WTC11 (cell line): ENCODE results near the gene ABCB8. TPM values are rescaled to one million over a fixed set of nuclear protein-coding genes. Genes with fewer than 3 reads are reported as not detected.

ENCODE experiments used
- ATAC-seq: fragments of 200-7000 bp; cut with Tn5 transposase; 2 replicates; pipeline ENCODE4 v1.10.0; 2021; ENCODE audit warnings: mild to moderate bottlenecking, moderate library complexity
- CTCF ChIA-PET: fragments of 300-600 bp; sonication (Branson Sonifier 250); formaldehyde crosslinking; loops from one replicate; lab custom pipeline; 2021; ENCODE audit warnings: antibody characterized with exemption; lab: Charles Lee
- POLR2A ChIA-PET: fragments of 350-600 bp; sonication (Branson Sonifier 250); formaldehyde crosslinking; loops from one replicate; lab custom pipeline; 2021; ENCODE audit warnings: antibody characterized with exemption; lab: Charles Lee
- DNase-seq: peaks from one replicate; pipeline ENCODE4 v3.0.0; 2021; ENCODE audit warnings: low spot score
- H3K27ac Mint-ChIP-seq: 2 replicates; pipeline ENCODE4 v1.8.0; 2021; ENCODE audit warnings: mixed read lengths
- H3K27me3 Mint-ChIP-seq: 2 replicates; pipeline ENCODE4 v1.8.0; 2021; ENCODE audit warnings: low read depth, mild to moderate bottlenecking, moderate library complexity, mixed read lengths
- H3K36me3 Mint-ChIP-seq: 2 replicates; pipeline ENCODE4 v1.8.0; 2021; ENCODE audit warnings: mixed read lengths
- H3K4me1 Mint-ChIP-seq: 2 replicates; pipeline ENCODE4 v1.8.0; 2022; ENCODE audit warnings: mixed read lengths
- H3K4me3 Mint-ChIP-seq: 2 replicates; pipeline ENCODE4 v1.8.0; 2021; ENCODE audit warnings: mild to moderate bottlenecking, moderate library complexity, mixed read lengths
- H3K9me3 Mint-ChIP-seq: 2 replicates; pipeline ENCODE4 v1.8.0; 2021; ENCODE audit warnings: mixed read lengths
- ATF2 ChIP-seq: sonication (generic); formaldehyde crosslinking; IDR thresholded peaks from 2 replicates; pipeline ENCODE4 v1.8.1; 2022; ENCODE audit warnings: low read depth, missing genetic modification reagents, borderline replicate concordance
- CDX4 ChIP-seq: fragments of 250-450 bp; sonication (Bioruptor Pico); IDR thresholded peaks from 2 replicates; pipeline ENCODE4 v1.9.0; 2021; ENCODE audit warnings: moderate library complexity, mild to moderate bottlenecking, inconsistent platforms, borderline replicate concordance
- CREB1 ChIP-seq: sonication (generic); formaldehyde crosslinking; IDR thresholded peaks from 2 replicates; pipeline ENCODE4 v1.8.0; 2023; ENCODE audit warnings: mild to moderate bottlenecking, missing genetic modification reagents
- ERG ChIP-seq: fragments of 250-450 bp; sonication (Bioruptor Pico); IDR thresholded peaks from 2 replicates; pipeline ENCODE4 v1.8.0; 2021; ENCODE audit warnings: mild to moderate bottlenecking
- FOXJ3 ChIP-seq: sonication (generic); formaldehyde crosslinking; IDR thresholded peaks from 2 replicates; pipeline ENCODE4 v1.9.0; 2021; ENCODE audit warnings: missing genetic modification reagents, mild to moderate bottlenecking, borderline replicate concordance
- GABPB1 ChIP-seq: sonication (generic); formaldehyde crosslinking; IDR thresholded peaks from 2 replicates; pipeline ENCODE4 v1.8.1; 2023; ENCODE audit warnings: mild to moderate bottlenecking, missing genetic modification reagents
- HMGXB4 ChIP-seq: sonication (generic); formaldehyde crosslinking; IDR thresholded peaks from 2 replicates; pipeline ENCODE4 v1.8.1; 2023; ENCODE audit warnings: mild to moderate bottlenecking, moderate library complexity, missing genetic modification reagents
- MLX ChIP-seq: sonication (generic); formaldehyde crosslinking; IDR thresholded peaks from 2 replicates; pipeline ENCODE4 v1.8.1; 2023; ENCODE audit warnings: mild to moderate bottlenecking, missing genetic modification reagents, moderate library complexity
- MYBL2 ChIP-seq: sonication (generic); formaldehyde crosslinking; IDR thresholded peaks from 2 replicates; pipeline ENCODE4 v1.8.1; 2023; ENCODE audit warnings: mild to moderate bottlenecking, moderate library complexity, missing genetic modification reagents
- NR1H2 ChIP-seq: sonication (generic); formaldehyde crosslinking; IDR thresholded peaks from 2 replicates; pipeline ENCODE4 v1.9.0; 2021; ENCODE audit warnings: mild to moderate bottlenecking, moderate library complexity, missing genetic modification reagents
- NR2C2 ChIP-seq: sonication (generic); formaldehyde crosslinking; IDR thresholded peaks from 2 replicates; pipeline ENCODE4 v1.8.0; 2022; ENCODE audit warnings: mild to moderate bottlenecking, missing genetic modification reagents
- SMAD4 ChIP-seq: sonication (generic); formaldehyde crosslinking; IDR thresholded peaks from 2 replicates; pipeline ENCODE4 v1.8.0; 2022; ENCODE audit warnings: mild to moderate bottlenecking, missing genetic modification reagents
- TP53 ChIP-seq: sonication (generic); formaldehyde crosslinking; IDR thresholded peaks from 2 replicates; pipeline ENCODE4 v1.8.1; 2023; ENCODE audit warnings: mild to moderate bottlenecking, missing genetic modification reagents
- USF1 ChIP-seq: sonication (generic); formaldehyde crosslinking; IDR thresholded peaks from 2 replicates; pipeline ENCODE4 v1.8.0; 2022; ENCODE audit warnings: mild to moderate bottlenecking, missing genetic modification reagents
- ZNF219 ChIP-seq: sonication (generic); formaldehyde crosslinking; IDR thresholded peaks from 2 replicates; pipeline ENCODE4 v1.8.0; 2023; ENCODE audit warnings: missing genetic modification reagents, mild to moderate bottlenecking, borderline replicate concordance
- ZNF263 ChIP-seq: sonication (generic); formaldehyde crosslinking; IDR thresholded peaks from 2 replicates; pipeline ENCODE4 v1.8.1; 2022; ENCODE audit warnings: low read depth, mild to moderate bottlenecking, moderate library complexity, missing genetic modification reagents
- ZNF396 ChIP-seq: fragments of 250-450 bp; sonication (Bioruptor Pico); IDR thresholded peaks from 2 replicates; pipeline ENCODE4 v1.8.0; 2021; ENCODE audit warnings: mild to moderate bottlenecking, moderate library complexity, borderline replicate concordance
- ZNF425 ChIP-seq: fragments of 250-450 bp; sonication (Bioruptor Pico); conservative IDR thresholded peaks from 2 replicates; pipeline ENCODE4 v1.9.0; 2021; ENCODE audit warnings: mild to moderate bottlenecking
- ZSCAN18 ChIP-seq: fragments of 250-450 bp; sonication (Bioruptor Pico); IDR thresholded peaks from 2 replicates; pipeline ENCODE4 v2.1.2; 2022; ENCODE audit warnings: mild to moderate bottlenecking, moderate library complexity
- total RNA-seq: library from RNA; stranded (reverse); gene quantifications from 3 replicates; pipeline ENCODE4 v1.2.3, GENCODE V29; 2021

ABCB8 gene
- total RNA-seq, 1 experiment from 2014 or later, result 35.9 TPM

- no peak for TF ChIP-seq ZNF263 (CRISPR knock-in tag)
These were observed 34.4 kb downstream of the ABCB8 start (continued) for GRCh38 chr7:151062399-151063211.

GRCh38 chr7:151063212-151063561 lies 34.9 kb downstream of the ABCB8 start:
- ChIA-PET CTCF (interaction anchor here (0.6 to 2.6 kb wide), 28 partner anchors 12 to 181 kb away, joined by 3 to 36 read pairs (median 6); partner anchors contain the start of genes ABCB8, FASTK and H2BK1), POLR2A (interaction anchor here (0.6 to 2.3 kb wide), 11 partner anchors 12 to 1528 kb away, joined by 3 to 13 read pairs (median 8); partner anchors contain the start of genes ABCB8, ABCF2, FASTK and TMUB1)
- H3K27ac Mint-ChIP-seq, result no peak overlapping the region
- no peaks in the 10 kb centered on the region for H3K9me3 Mint-ChIP-seq
- no peak for ATAC-seq
- peaks cover 2% of the 10 kb centered on the region; the same call in 1 of the 2 replicates for H3K27me3 Mint-ChIP-seq
- peak overlapping the region; percentile 64 for H3K4me3 Mint-ChIP-seq
- peaks cover 19% of the 10 kb centered on the region for H3K36me3 Mint-ChIP-seq
- H3K4me1 Mint-ChIP-seq, result peaks cover 37% of the 10 kb centered on the region
- 0 out of 2 replicates have a peak, but pooled peaks have one; percentile 8 for TF ChIP-seq HMGXB4
- TF ChIP-seq CDX4, result no peak
- TF ChIP-seq USF1 (CRISPR knock-in tag), result no peak
- DNase-seq, result peak; percentile 24

GRCh38 chr7:151064454-151064853 lies 36.2 kb downstream of the ABCB8 start:
- CTCF ChIA-PET, result interaction anchor here (2.6 kb wide), 1 partner anchor 51 kb away, joined by 11 read pairs; no protein-coding TSS in a partner anchor
- ATAC-seq (no peak), DNase-seq (no peak)
- Mint-ChIP-seq H3K27ac (no peak overlapping the region), H3K4me1 (peaks cover 31% of the 10 kb centered on the region), H3K4me3 (no peak overlapping the region), H3K36me3 (peaks cover 26% of the 10 kb centered on the region)
- TF ChIP-seq ATF2 (CRISPR knock-in tag) (no peak), TP53 (CRISPR knock-in tag) (no peak), NR1H2 (CRISPR knock-in tag) (no peak), ZNF396 (CRISPR knock-in tag) (no peak), NR2C2 (CRISPR knock-in tag) (no peak), ZNF263 (CRISPR knock-in tag) (no peak), ERG (CRISPR knock-in tag) (no peak), MYBL2 (no peak), ZNF425 (no peak), SMAD4 (CRISPR knock-in tag) (no peak), FOXJ3 (CRISPR knock-in tag) (no peak), CREB1 (CRISPR knock-in tag) (no peak), GABPB1 (CRISPR knock-in tag) (no peak), MLX (CRISPR knock-in tag) (no peak), ZSCAN18 (no peak), ZNF219 (CRISPR knock-in tag) (no peak)
- TF ChIP-seq, all 79 proteins: peak for 0
- H3K27me3 Mint-ChIP-seq, result peaks cover 2% of the 10 kb centered on the region; the same call in 1 of the 2 replicates
- POLR2A ChIA-PET, result interaction anchor here (1.7 kb wide), 1 partner anchor 12 kb away, joined by 6 read pairs; no protein-coding TSS in a partner anchor
- no peaks in the 10 kb centered on the region for H3K9me3 Mint-ChIP-seq
